GM23338 (cell line): ENCODE results near the gene CDH18.

ENCODE experiments used
- CREB1 ChIP-seq: fragments of 250-450 bp; sonication (Bioruptor Pico); IDR thresholded peaks from 2 replicates; pipeline ENCODE4 v1.5.0; 2020; ENCODE audit warnings: low read depth, mild to moderate bottlenecking, moderate library complexity
- EZH2 ChIP-seq: fragments of 200-600 bp; sonication (generic); IDR thresholded peaks from one replicate; pipeline ENCODE4 v1.8.0; 2017; ENCODE audit warnings: antibody characterized with exemption, mild to moderate bottlenecking, low read depth; ENCODE audit not compliant: unreplicated experiment
- POLR2AphosphoS5 ChIP-seq: IDR thresholded peaks from 2 replicates; pipeline ENCODE4 v1.6.1; 2016; ENCODE audit warnings: antibody characterized with exemption, low read depth
- TF ChIP-seq, protein P1 (sequence below), 2 experiments: fragments of 200-600 bp in 1 of 2; sonication (generic) in 1 of 2; conservative IDR thresholded peaks; 2 replicates each; pipeline versions ENCODE4 v1.5.1 to v1.6.1; 2016 to 2017; ENCODE audit warnings: antibody characterized with exemption in 2 of 2, low read depth in 2 of 2, mild to moderate bottlenecking in 2 of 2, moderate library complexity in 1 of 2
- TF ChIP-seq, protein P2 (sequence below): IDR thresholded peaks from one replicate; pipeline ENCODE4 v1.6.1; 2018; ENCODE audit warnings: antibody characterized with exemption; ENCODE audit not compliant: unreplicated experiment

GRCh38 chr5:19625562-19625961 is 362.4 kb downstream of the CDH18 start:
- TF ChIP-seq EZH2 (no peak), CREB1 (CRISPR knock-in tag) (no peak), POLR2AphosphoS5 (no peak)
- TF ChIP-seq, protein P1, sequence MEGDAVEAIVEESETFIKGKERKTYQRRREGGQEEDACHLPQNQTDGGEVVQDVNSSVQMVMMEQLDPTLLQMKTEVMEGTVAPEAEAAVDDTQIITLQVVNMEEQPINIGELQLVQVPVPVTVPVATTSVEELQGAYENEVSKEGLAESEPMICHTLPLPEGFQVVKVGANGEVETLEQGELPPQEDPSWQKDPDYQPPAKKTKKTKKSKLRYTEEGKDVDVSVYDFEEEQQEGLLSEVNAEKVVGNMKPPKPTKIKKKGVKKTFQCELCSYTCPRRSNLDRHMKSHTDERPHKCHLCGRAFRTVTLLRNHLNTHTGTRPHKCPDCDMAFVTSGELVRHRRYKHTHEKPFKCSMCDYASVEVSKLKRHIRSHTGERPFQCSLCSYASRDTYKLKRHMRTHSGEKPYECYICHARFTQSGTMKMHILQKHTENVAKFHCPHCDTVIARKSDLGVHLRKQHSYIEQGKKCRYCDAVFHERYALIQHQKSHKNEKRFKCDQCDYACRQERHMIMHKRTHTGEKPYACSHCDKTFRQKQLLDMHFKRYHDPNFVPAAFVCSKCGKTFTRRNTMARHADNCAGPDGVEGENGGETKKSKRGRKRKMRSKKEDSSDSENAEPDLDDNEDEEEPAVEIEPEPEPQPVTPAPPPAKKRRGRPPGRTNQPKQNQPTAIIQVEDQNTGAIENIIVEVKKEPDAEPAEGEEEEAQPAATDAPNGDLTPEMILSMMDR (conservative IDR thresholded peaks at IDR 0.05; ENCODE audit: low read depth in 2 of 2), result no peak
- TF ChIP-seq, protein P2, sequence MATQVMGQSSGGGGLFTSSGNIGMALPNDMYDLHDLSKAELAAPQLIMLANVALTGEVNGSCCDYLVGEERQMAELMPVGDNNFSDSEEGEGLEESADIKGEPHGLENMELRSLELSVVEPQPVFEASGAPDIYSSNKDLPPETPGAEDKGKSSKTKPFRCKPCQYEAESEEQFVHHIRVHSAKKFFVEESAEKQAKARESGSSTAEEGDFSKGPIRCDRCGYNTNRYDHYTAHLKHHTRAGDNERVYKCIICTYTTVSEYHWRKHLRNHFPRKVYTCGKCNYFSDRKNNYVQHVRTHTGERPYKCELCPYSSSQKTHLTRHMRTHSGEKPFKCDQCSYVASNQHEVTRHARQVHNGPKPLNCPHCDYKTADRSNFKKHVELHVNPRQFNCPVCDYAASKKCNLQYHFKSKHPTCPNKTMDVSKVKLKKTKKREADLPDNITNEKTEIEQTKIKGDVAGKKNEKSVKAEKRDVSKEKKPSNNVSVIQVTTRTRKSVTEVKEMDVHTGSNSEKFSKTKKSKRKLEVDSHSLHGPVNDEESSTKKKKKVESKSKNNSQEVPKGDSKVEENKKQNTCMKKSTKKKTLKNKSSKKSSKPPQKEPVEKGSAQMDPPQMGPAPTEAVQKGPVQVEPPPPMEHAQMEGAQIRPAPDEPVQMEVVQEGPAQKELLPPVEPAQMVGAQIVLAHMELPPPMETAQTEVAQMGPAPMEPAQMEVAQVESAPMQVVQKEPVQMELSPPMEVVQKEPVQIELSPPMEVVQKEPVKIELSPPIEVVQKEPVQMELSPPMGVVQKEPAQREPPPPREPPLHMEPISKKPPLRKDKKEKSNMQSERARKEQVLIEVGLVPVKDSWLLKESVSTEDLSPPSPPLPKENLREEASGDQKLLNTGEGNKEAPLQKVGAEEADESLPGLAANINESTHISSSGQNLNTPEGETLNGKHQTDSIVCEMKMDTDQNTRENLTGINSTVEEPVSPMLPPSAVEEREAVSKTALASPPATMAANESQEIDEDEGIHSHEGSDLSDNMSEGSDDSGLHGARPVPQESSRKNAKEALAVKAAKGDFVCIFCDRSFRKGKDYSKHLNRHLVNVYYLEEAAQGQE, result no peak
